WTC11 (cell line): ENCODE results near the gene SMURF1. TPM values are rescaled to one million over a fixed set of nuclear protein-coding genes. Genes with fewer than 3 reads are reported as not detected.

Source experiments
- ATAC-seq: fragments of 200-7000 bp; cut with Tn5 transposase; 2 replicates; pipeline ENCODE4 v1.10.0; 2021; ENCODE audit warnings: mild to moderate bottlenecking, moderate library complexity
- CTCF ChIA-PET: fragments of 300-600 bp; sonication (Branson Sonifier 250); formaldehyde crosslinking; loops from one replicate; lab custom pipeline; 2021; ENCODE audit warnings: antibody characterized with exemption; lab: Charles Lee
- POLR2A ChIA-PET: fragments of 350-600 bp; sonication (Branson Sonifier 250); formaldehyde crosslinking; loops from one replicate; lab custom pipeline; 2021; ENCODE audit warnings: antibody characterized with exemption; lab: Charles Lee
- DNase-seq: peaks from one replicate; pipeline ENCODE4 v3.0.0; 2021; ENCODE audit warnings: low spot score
- H3K27ac Mint-ChIP-seq: 2 replicates; pipeline ENCODE4 v1.8.0; 2021; ENCODE audit warnings: mixed read lengths
- H3K27me3 Mint-ChIP-seq: 2 replicates; pipeline ENCODE4 v1.8.0; 2021; ENCODE audit warnings: low read depth, mild to moderate bottlenecking, moderate library complexity, mixed read lengths
- H3K36me3 Mint-ChIP-seq: 2 replicates; pipeline ENCODE4 v1.8.0; 2021; ENCODE audit warnings: mixed read lengths
- H3K4me1 Mint-ChIP-seq: 2 replicates; pipeline ENCODE4 v1.8.0; 2022; ENCODE audit warnings: mixed read lengths
- H3K4me3 Mint-ChIP-seq: 2 replicates; pipeline ENCODE4 v1.8.0; 2021; ENCODE audit warnings: mild to moderate bottlenecking, moderate library complexity, mixed read lengths
- H3K9me3 Mint-ChIP-seq: 2 replicates; pipeline ENCODE4 v1.8.0; 2021; ENCODE audit warnings: mixed read lengths
- AFF4 ChIP-seq: sonication (generic); formaldehyde crosslinking; IDR thresholded peaks from 2 replicates; pipeline ENCODE4 v1.8.1; 2023; ENCODE audit warnings: mild to moderate bottlenecking, missing genetic modification reagents, borderline replicate concordance
- E2F1 ChIP-seq: sonication (generic); formaldehyde crosslinking; IDR thresholded peaks from 2 replicates; pipeline ENCODE4 v1.8.0; 2022; ENCODE audit warnings: mild to moderate bottlenecking, missing genetic modification reagents
- KAT7 ChIP-seq: sonication (generic); formaldehyde crosslinking; IDR thresholded peaks from 2 replicates; pipeline ENCODE4 v1.8.1; 2023; ENCODE audit warnings: missing genetic modification reagents, mild to moderate bottlenecking, borderline replicate concordance
- MLX ChIP-seq: sonication (generic); formaldehyde crosslinking; IDR thresholded peaks from 2 replicates; pipeline ENCODE4 v1.8.1; 2023; ENCODE audit warnings: mild to moderate bottlenecking, missing genetic modification reagents, moderate library complexity
- NR2C2 ChIP-seq: sonication (generic); formaldehyde crosslinking; IDR thresholded peaks from 2 replicates; pipeline ENCODE4 v1.8.0; 2022; ENCODE audit warnings: mild to moderate bottlenecking, missing genetic modification reagents
- ZNF219 ChIP-seq: sonication (generic); formaldehyde crosslinking; IDR thresholded peaks from 2 replicates; pipeline ENCODE4 v1.8.0; 2023; ENCODE audit warnings: missing genetic modification reagents, mild to moderate bottlenecking, borderline replicate concordance
- ZNF263 ChIP-seq: sonication (generic); formaldehyde crosslinking; IDR thresholded peaks from 2 replicates; pipeline ENCODE4 v1.8.1; 2022; ENCODE audit warnings: low read depth, mild to moderate bottlenecking, moderate library complexity, missing genetic modification reagents
- ZNF671 ChIP-seq: fragments of 250-450 bp; sonication (Bioruptor Pico); IDR thresholded peaks from 2 replicates; pipeline ENCODE4 v1.8.0; 2021; ENCODE audit warnings: mild to moderate bottlenecking
- total RNA-seq: library from RNA; stranded (reverse); gene quantifications from 3 replicates; pipeline ENCODE4 v1.2.3, GENCODE V29; 2021
- TF ChIP-seq, protein P1 (sequence below): fragments of 250-450 bp; sonication (Bioruptor Pico); IDR thresholded peaks from 2 replicates; pipeline ENCODE4 v1.9.0; 2021; ENCODE audit warnings: moderate library complexity, mild to moderate bottlenecking, inconsistent platforms, borderline replicate concordance
- TF ChIP-seq, protein P2 (sequence below): sonication (generic); formaldehyde crosslinking; conservative IDR thresholded peaks from 2 replicates; pipeline ENCODE4 v1.8.1; 2023; ENCODE audit warnings: mild to moderate bottlenecking, low read depth, missing genetic modification reagents, moderate library complexity
- TF ChIP-seq, protein P3 (sequence below): sonication (generic); formaldehyde crosslinking; IDR thresholded peaks from 2 replicates; pipeline ENCODE4 v1.8.1; 2023; ENCODE audit warnings: mild to moderate bottlenecking, missing genetic modification reagents
- TF ChIP-seq, protein P4 (sequence below): sonication (generic); formaldehyde crosslinking; IDR thresholded peaks from 2 replicates; pipeline ENCODE4 v1.8.0; 2022; ENCODE audit warnings: mild to moderate bottlenecking, missing genetic modification reagents

Gene SMURF1
- total RNA-seq, 1 experiment from 2014 or later = 23.2 TPM

GRCh38 chr7:99004216-99004615 lies 139.7 kb downstream of the SMURF1 start (continued):
- TF ChIP-seq, protein P1, sequence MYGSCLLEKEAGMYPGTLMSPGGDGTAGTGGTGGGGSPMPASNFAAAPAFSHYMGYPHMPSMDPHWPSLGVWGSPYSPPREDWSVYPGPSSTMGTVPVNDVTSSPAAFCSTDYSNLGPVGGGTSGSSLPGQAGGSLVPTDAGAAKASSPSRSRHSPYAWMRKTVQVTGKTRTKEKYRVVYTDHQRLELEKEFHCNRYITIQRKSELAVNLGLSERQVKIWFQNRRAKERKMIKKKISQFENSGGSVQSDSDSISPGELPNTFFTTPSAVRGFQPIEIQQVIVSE (CRISPR knock-in tag) = no peak
- no peak for TF ChIP-seq ZNF263 (CRISPR knock-in tag)
- no peak for TF ChIP-seq AFF4 (CRISPR knock-in tag)
- no peak for TF ChIP-seq NR2C2 (CRISPR knock-in tag)
- TF ChIP-seq KAT7 (CRISPR knock-in tag) = no peak
- no peak for TF ChIP-seq ZNF219
- TF ChIP-seq, protein P2, sequence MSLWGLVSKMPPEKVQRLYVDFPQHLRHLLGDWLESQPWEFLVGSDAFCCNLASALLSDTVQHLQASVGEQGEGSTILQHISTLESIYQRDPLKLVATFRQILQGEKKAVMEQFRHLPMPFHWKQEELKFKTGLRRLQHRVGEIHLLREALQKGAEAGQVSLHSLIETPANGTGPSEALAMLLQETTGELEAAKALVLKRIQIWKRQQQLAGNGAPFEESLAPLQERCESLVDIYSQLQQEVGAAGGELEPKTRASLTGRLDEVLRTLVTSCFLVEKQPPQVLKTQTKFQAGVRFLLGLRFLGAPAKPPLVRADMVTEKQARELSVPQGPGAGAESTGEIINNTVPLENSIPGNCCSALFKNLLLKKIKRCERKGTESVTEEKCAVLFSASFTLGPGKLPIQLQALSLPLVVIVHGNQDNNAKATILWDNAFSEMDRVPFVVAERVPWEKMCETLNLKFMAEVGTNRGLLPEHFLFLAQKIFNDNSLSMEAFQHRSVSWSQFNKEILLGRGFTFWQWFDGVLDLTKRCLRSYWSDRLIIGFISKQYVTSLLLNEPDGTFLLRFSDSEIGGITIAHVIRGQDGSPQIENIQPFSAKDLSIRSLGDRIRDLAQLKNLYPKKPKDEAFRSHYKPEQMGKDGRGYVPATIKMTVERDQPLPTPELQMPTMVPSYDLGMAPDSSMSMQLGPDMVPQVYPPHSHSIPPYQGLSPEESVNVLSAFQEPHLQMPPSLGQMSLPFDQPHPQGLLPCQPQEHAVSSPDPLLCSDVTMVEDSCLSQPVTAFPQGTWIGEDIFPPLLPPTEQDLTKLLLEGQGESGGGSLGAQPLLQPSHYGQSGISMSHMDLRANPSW (CRISPR knock-in tag) = no peak
- TF ChIP-seq ZNF671 = no peak
- TF ChIP-seq, protein P3, sequence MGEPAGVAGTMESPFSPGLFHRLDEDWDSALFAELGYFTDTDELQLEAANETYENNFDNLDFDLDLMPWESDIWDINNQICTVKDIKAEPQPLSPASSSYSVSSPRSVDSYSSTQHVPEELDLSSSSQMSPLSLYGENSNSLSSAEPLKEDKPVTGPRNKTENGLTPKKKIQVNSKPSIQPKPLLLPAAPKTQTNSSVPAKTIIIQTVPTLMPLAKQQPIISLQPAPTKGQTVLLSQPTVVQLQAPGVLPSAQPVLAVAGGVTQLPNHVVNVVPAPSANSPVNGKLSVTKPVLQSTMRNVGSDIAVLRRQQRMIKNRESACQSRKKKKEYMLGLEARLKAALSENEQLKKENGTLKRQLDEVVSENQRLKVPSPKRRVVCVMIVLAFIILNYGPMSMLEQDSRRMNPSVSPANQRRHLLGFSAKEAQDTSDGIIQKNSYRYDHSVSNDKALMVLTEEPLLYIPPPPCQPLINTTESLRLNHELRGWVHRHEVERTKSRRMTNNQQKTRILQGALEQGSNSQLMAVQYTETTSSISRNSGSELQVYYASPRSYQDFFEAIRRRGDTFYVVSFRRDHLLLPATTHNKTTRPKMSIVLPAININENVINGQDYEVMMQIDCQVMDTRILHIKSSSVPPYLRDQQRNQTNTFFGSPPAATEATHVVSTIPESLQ (CRISPR knock-in tag) = no peak
- TF ChIP-seq, all 79 proteins: peak for 0

- H3K27ac Mint-ChIP-seq = no peak overlapping the region
- POLR2A ChIA-PET = no interaction called here
- H3K27me3 Mint-ChIP-seq = no peaks in the 10 kb centered on the region
- CTCF ChIA-PET = interaction anchor here (0.6 kb wide), 1 partner anchor 1630 kb away, joined by 3 read pairs; no protein-coding TSS in a partner anchor
- no peak overlapping the region for H3K4me3 Mint-ChIP-seq
- TF ChIP-seq MLX (CRISPR knock-in tag) (no peak), E2F1 (CRISPR knock-in tag) (no peak), AFF4 (CRISPR knock-in tag) (no peak)
- TF ChIP-seq, protein P4, sequence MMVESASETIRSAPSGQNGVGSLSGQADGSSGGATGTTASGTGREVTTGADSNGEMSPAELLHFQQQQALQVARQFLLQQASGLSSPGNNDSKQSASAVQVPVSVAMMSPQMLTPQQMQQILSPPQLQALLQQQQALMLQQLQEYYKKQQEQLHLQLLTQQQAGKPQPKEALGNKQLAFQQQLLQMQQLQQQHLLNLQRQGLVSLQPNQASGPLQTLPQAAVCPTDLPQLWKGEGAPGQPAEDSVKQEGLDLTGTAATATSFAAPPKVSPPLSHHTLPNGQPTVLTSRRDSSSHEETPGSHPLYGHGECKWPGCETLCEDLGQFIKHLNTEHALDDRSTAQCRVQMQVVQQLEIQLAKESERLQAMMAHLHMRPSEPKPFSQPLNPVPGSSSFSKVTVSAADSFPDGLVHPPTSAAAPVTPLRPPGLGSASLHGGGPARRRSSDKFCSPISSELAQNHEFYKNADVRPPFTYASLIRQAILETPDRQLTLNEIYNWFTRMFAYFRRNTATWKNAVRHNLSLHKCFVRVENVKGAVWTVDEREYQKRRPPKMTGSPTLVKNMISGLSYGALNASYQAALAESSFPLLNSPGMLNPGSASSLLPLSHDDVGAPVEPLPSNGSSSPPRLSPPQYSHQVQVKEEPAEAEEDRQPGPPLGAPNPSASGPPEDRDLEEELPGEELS = no peak
- TF ChIP-seq, all 79 proteins: peak for 0
- H3K4me1 Mint-ChIP-seq = no peaks in the 10 kb centered on the region
- ATAC-seq (no peak), DNase-seq (no peak)
- no peaks in the 10 kb centered on the region for H3K9me3 Mint-ChIP-seq
- peaks cover 43% of the 10 kb centered on the region for H3K36me3 Mint-ChIP-seq
These were observed 140.5 kb downstream of the SMURF1 start for GRCh38 chr7:99003419-99003818.
